Heart right ventricle (tissue), 16 donors: ENCODE results near the gene PPP1R1C. TPM values are rescaled to one million over a fixed set of nuclear protein-coding genes. Genes with fewer than 3 reads are reported as not detected.
"Not testable (repeated sequence)": the region's sequence is repeated elsewhere in the genome, so short reads cannot be mapped to it uniquely, and the experiment has no call there.

Experiments
- ATAC-seq, 8 donors: fragments of 200-7000 bp; cut with Tn5 transposase; one replicate each; pipeline ENCODE4 v1.9.1; 2020; ENCODE audit warnings: mild to moderate bottlenecking in 8 of 8, moderate library complexity in 8 of 8, moderate number of reproducible peaks in 1 of 8
- DNase-seq, 2 donors: peaks; one replicate each; pipeline ENCODE4 v3.0.0-alpha.2; 2020
- H3K27ac ChIP-seq, 10 donors: fragments of 200-600 bp; sonication (generic) in 2 of 10; one replicate each; pipeline versions ENCODE4 v1.5.0 to v1.8.0; 2020 to 2022; ENCODE audit warnings: mild to moderate bottlenecking in 3 of 10
- H3K27me3 ChIP-seq, 7 donors: fragments of 200-600 bp; one replicate each; pipeline ENCODE4 v1.8.0; 2021 to 2022; ENCODE audit warnings: mild to moderate bottlenecking in 2 of 7
- H3K36me3 ChIP-seq, 9 donors: fragments of 200-600 bp; sonication (generic) in 1 of 9; one replicate each; pipeline versions ENCODE4 v1.5.0 to v1.8.0; 2020 to 2022; ENCODE audit warnings: mild to moderate bottlenecking in 2 of 9
- H3K4me1 ChIP-seq, 9 donors: fragments of 200-600 bp; sonication (generic) in 1 of 9; one replicate each; pipeline versions ENCODE4 v1.5.0 to v1.8.0; 2020 to 2022; ENCODE audit warnings: mild to moderate bottlenecking in 4 of 9
- H3K4me3 ChIP-seq, 10 donors: fragments of 200-600 bp; sonication (generic) in 2 of 10; one replicate each; pipeline versions ENCODE4 v1.5.0 to v1.8.0; 2020 to 2022; ENCODE audit warnings: mild to moderate bottlenecking in 7 of 10, moderate library complexity in 2 of 10
- H3K9me3 ChIP-seq, 11 donors: fragments of 200-600 bp in 10 of 11; sonication (generic) in 2 of 11; one replicate each; pipeline versions ENCODE4 v1.5.0 to v1.8.0; 2013 to 2022; ENCODE audit warnings: mild to moderate bottlenecking in 2 of 11, control low read depth in 1 of 11, moderate library complexity in 1 of 11
- WGBS, 2 donors: extraction: QIAGEN DNeasy Blood & Tissue Kit; methylation state at CpG; one replicate each; pipeline ENCODE4 v1.1.7; 2013; ENCODE audit warnings: inconsistent platforms in 1 of 2; 5-methylcytosine and 5-hydroxymethylcytosine counted together
- intact Hi-C, 10 donors: fragments of 100-400 bp; cut with DNase I; formaldehyde crosslinking; loops; one replicate each; pipeline versions ENCODE4 v1.11.1 to v1.14.2; 2022
- polyA plus RNA-seq, 2 donors: library from polyadenylated mRNA; stranded (reverse); fragments of 200-250 nt; gene quantifications; one replicate each; pipeline ENCODE4 v1.2.3, GENCODE V29; 2013
- total RNA-seq, 10 donors: library from RNA; stranded (reverse); fragmentation: NEBNext Ultra II Directional in 3 of 10; extraction: Animal tissue kit (Norgen Biotek cat#: 25700) in 3 of 10; gene quantifications; one replicate each; pipeline versions ENCODE4 v1.2.1 to v1.2.4, GENCODE V29; 2021 to 2023
- TF ChIP-seq, protein P1 (sequence below), 9 donors: fragments of 200-600 bp; sonication (generic) in 2 of 9; IDR thresholded peaks; one replicate each; pipeline versions ENCODE4 v1.5.0 to v1.8.0; 2021 to 2022; ENCODE audit warnings: antibody characterized with exemption in 9 of 9, mild to moderate bottlenecking in 5 of 9, moderate library complexity in 1 of 9
- donor health status: Arrhythmogenic right ventricular cardiomyopathy.
- donor health status: ischemic (EF 13 %, LVEDD 7.1; RV severe dilation, severe dysfunction).
- donor health status: healthy with polysubstance abuse.
- donor health status: DM: no; HTN: yes; CAD: no.
- donor health status: DM: no; HTN: no; CAD: no.
- donor health status: ischemic (EF 25% LVEDD 6.9; RV normal size, moderate dysfunction).
- donor health status: ischemic (EF 25% LVEDD 5.7; RV mildly dilated, moderate dysfunction).
- donor health status: healthy.
- donor health status: DM: yes; HTN: yes; CAD: no.
- donor health status: Ischemic cardiomyopathy.
- donor health status: ischemic (EF 35%, LVEDD 5.7; RV mildly dilated, moderate dysfunction).
- donor health status: nonischemic (EF 11% LVEDD 7.7; RV severe dilation, severe dysfunction).
- donor health status: DM: yes; HTN: yes; CAD: no.
- donor health status: PGD.
- donor health status: ischemic (EF 29% LVEDD 5.4; RV normal size, mild dysfunction).
- donor health status: nonischemic (EF 23%, LVEDD 6.1; RV moderate dilation, normal function).

The PPP1R1C gene
- total and polyA plus RNA-seq, 12 donors = 4.9 to 45.5 (median 31.0) TPM

DNA sequence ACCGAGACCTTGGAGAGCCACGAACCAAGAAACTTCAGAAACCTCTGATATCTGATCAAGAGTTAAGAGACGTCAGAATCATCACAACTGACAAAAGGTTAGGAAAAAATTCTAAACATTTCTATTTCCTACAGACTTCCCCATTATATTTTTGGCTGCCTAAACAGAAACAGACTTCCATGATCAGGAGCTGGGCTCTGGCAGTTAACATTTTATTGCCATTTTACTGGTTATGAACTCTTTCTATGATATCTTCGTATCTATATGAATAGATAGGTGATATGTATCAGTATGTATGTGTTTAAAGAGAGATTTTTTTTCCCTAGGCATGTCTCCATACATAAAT, 31.1 kb upstream of the PPP1R1C start:
- intact Hi-C loops = loop anchor here in 9 of 10 donors (1.0 to 10.0 kb wide), 4 partner anchors 210 to 212 kb away; no protein-coding TSS in a partner anchor
- 23% methylated on average over 4 of the region's 4 CpGs for WGBS, 2 donors
- no peaks in the 10 kb centered on the region for H3K9me3 ChIP-seq
- peak overlapping the region in 2 of 10 donors; percentile 3 to 28 for H3K4me3 ChIP-seq
- H3K4me1 ChIP-seq = peaks cover 0 to 11% (median 4%) of the 10 kb centered on the region in 9 donors
- no peak overlapping the region for H3K27ac ChIP-seq
- no peaks in the 10 kb centered on the region for H3K27me3 ChIP-seq
- ATAC-seq (no peak), DNase-seq (no peak)
- H3K36me3 ChIP-seq = no peaks in the 10 kb centered on the region
- TF ChIP-seq, protein P1, sequence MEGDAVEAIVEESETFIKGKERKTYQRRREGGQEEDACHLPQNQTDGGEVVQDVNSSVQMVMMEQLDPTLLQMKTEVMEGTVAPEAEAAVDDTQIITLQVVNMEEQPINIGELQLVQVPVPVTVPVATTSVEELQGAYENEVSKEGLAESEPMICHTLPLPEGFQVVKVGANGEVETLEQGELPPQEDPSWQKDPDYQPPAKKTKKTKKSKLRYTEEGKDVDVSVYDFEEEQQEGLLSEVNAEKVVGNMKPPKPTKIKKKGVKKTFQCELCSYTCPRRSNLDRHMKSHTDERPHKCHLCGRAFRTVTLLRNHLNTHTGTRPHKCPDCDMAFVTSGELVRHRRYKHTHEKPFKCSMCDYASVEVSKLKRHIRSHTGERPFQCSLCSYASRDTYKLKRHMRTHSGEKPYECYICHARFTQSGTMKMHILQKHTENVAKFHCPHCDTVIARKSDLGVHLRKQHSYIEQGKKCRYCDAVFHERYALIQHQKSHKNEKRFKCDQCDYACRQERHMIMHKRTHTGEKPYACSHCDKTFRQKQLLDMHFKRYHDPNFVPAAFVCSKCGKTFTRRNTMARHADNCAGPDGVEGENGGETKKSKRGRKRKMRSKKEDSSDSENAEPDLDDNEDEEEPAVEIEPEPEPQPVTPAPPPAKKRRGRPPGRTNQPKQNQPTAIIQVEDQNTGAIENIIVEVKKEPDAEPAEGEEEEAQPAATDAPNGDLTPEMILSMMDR (IDR thresholded peaks at IDR 0.05) = peak in 1 of 9 donors; percentile 1

DNA sequence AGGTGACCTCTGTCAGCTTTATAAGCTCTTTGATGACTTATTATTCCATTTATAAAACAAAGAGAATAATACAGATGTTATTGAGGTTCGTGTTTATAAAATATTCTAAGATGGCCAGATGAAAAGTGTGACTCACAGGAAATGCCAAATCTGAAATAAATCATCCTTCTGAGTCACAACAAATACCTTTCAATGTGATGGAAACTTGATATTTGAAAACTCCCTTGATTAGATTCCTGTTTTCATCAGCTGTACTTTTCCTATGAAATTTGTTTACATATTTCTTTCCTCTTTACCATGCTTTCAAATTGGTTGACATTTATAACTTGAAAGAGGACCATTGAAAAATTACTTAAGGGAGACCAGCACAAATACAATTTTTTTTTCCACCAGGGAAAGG, 30.6 kb upstream of the PPP1R1C start:
- no peaks in the 10 kb centered on the region for H3K9me3 ChIP-seq
- DNase-seq = no peak
- no peak overlapping the region for H3K27ac ChIP-seq
- H3K4me1 ChIP-seq = peaks cover 0 to 11% (median 4%) of the 10 kb centered on the region in 9 donors
- 23 to 51% methylated on average over 1 of the region's 1 CpG for WGBS, 2 donors
- H3K36me3 ChIP-seq = no peaks in the 10 kb centered on the region
- H3K4me3 ChIP-seq = no peak overlapping the region
- ATAC-seq = no peak
- intact Hi-C loops = loop anchor here in 7 of 10 donors (2.0 to 10.0 kb wide), 3 partner anchors 210 to 213 kb away; no protein-coding TSS in a partner anchor
- H3K27me3 ChIP-seq = no peaks in the 10 kb centered on the region
- TF ChIP-seq, protein P1 (IDR thresholded peaks at IDR 0.05) = no peak

DNA sequence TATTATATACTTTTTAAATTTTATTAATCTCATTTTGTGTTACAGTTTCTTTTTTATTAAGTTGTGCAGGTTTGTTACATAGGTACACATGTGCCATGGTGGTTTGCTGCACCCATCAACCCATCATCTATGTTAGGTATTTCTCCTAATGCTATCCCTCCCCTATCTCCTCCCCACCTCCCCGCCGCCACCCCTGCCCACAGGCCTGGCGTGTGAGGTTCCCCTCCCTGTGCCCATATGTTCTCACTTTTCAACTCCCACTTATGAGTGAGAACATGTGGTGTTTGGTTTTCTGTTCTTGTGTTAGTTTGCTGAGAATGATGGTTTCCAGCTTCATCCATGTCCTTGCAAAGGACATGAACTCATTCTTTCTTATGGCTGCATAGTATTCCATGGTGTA, 29.8 kb upstream of the PPP1R1C start:
- not testable (repeated sequence) for DNase-seq, H3K27ac ChIP-seq, H3K4me3 ChIP-seq, H3K9me3 ChIP-seq, ATAC-seq, H3K27me3 ChIP-seq, H3K36me3 ChIP-seq
- WGBS, 2 donors = 89 to 97% methylated on average over 3 of the region's 3 CpGs
- intact Hi-C loops = loop anchor here in 7 of 10 donors (2.0 to 10.0 kb wide), 3 partner anchors 211 to 214 kb away; no protein-coding TSS in a partner anchor
- peaks cover 0 to 11% (median 4%) of the 10 kb centered on the region in 9 donors for H3K4me1 ChIP-seq

DNA sequence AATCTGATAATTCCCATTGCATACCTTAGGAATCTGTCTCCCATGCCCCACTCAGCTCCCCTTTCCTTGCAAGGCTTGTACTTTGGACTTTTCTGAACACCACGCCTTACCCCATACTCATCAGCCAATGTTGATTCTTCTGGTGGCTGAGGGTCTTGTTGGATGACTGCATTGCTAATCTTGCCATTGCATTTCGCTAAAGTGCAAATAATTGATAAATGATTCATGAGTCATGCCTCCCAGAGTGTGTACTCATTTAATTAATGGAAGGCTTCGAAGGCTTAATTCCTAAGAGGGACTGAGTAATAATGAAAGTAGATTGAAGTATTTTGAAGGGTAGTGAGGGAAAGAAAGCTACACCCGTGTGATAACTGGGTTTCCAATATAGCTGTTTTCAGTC, 28.0 kb upstream of the PPP1R1C start:
- ATAC-seq (no peak), DNase-seq (no peak)
- no peaks in the 10 kb centered on the region for H3K36me3 ChIP-seq
- WGBS, 2 donors = 84 to 85% methylated on average over 4 of the region's 4 CpGs
- H3K4me3 ChIP-seq = no peak overlapping the region
- TF ChIP-seq, protein P1 (IDR thresholded peaks at IDR 0.05) = no peak
- no peak overlapping the region for H3K27ac ChIP-seq
- H3K4me1 ChIP-seq = peaks cover 0 to 11% (median 4%) of the 10 kb centered on the region in 9 donors
- no peaks in the 10 kb centered on the region for H3K27me3 ChIP-seq
- no peaks in the 10 kb centered on the region for H3K9me3 ChIP-seq
- intact Hi-C loops = loop anchor here in 3 of 10 donors (5.0 to 10.0 kb wide), 2 partner anchors 213 to 215 kb away; no protein-coding TSS in a partner anchor

DNA sequence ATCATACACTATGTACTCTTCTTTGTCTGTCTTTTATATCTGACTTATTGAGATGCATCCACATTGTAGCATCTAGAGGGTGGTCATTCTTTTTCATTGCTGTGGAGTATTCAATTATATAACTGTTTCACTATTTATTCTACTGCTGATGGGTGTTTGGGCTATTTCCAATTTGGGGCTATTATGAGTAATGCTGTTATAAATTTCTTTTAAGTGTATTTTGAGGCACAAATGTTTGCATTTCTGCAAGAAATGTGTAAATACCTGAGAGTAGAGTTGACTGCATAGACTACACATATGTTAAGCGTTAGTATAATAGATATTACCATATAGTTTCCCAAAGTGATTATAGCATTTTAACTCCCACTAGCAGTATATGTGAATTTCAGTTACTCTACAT, 26.9 kb upstream of the PPP1R1C start:
- Histone ChIP-seq H3K36me3 (no peaks in the 10 kb centered on the region), H3K4me1 (peaks cover 0 to 9% (median 3%) of the 10 kb centered on the region in 9 donors), H3K27ac (no peak overlapping the region), H3K4me3 (no peak overlapping the region), H3K27me3 (no peaks in the 10 kb centered on the region), H3K9me3 (no peaks in the 10 kb centered on the region)
- WGBS, 2 donors = 97 to 100% methylated on average over 1 of the region's 1 CpG
- intact Hi-C loops = loop anchor here in 3 of 10 donors (5.0 to 10.0 kb wide), 2 partner anchors 214 to 216 kb away; no protein-coding TSS in a partner anchor
- TF ChIP-seq, protein P1 (IDR thresholded peaks at IDR 0.05) = no peak
- DNase-seq (no peak), ATAC-seq (no peak)
